ENCODE measurements around the gene OSBPL8.

Gene OSBPL8

GRCh38 chr12:76554405-76555230, 5.0 kb downstream of the OSBPL8 start:
- no peak overlapping the region for H3K9ac ChIP-seq (ENCODE audit: low read length)
- no peak overlapping the region for H3K4me3 ChIP-seq (ENCODE audit: low read length)
- no peaks in the 10 kb centered on the region for H3K27me3 ChIP-seq (replicated peaks; ENCODE audit: control insufficient read depth, insufficient read depth, low read length)
- peaks cover 44% of the 10 kb centered on the region for H3K4me1 ChIP-seq (ENCODE audit: control insufficient read depth, insufficient read depth, low read length)
- peak; percentile 56 for DNase-seq (ENCODE audit: low read depth)
- H3K9me3 ChIP-seq (ENCODE audit: control insufficient read depth, low read length) = no peaks in the 10 kb centered on the region
- no peaks in the 10 kb centered on the region for H3K36me3 ChIP-seq (ENCODE audit: control insufficient read depth, insufficient read depth, low read length, severe bottlenecking)

GRCh38 chr12:76552343-76552938, 7.1 kb downstream of the OSBPL8 start:
- Histone ChIP-seq H3K4me3 (ENCODE audit: low read length) (no peak overlapping the region), H3K27me3 (replicated peaks; ENCODE audit: control insufficient read depth, insufficient read depth, low read length) (no peaks in the 10 kb centered on the region), H3K4me1 (ENCODE audit: control insufficient read depth, insufficient read depth, low read length) (peaks cover 53% of the 10 kb centered on the region), H3K9ac (ENCODE audit: low read length) (no peak overlapping the region), H3K36me3 (ENCODE audit: control insufficient read depth, insufficient read depth, low read length, severe bottlenecking) (no peaks in the 10 kb centered on the region), H3K9me3 (ENCODE audit: control insufficient read depth, low read length) (no peaks in the 10 kb centered on the region)
- DNase-seq (ENCODE audit: low read depth) = no peak

GRCh38 chr12:76551482-76551888, 8.1 kb downstream of the OSBPL8 start:
- Histone ChIP-seq H3K27me3 (replicated peaks; ENCODE audit: control insufficient read depth, insufficient read depth, low read length) (no peaks in the 10 kb centered on the region), H3K9ac (ENCODE audit: low read length) (no peak overlapping the region), H3K4me3 (ENCODE audit: low read length) (no peak overlapping the region), H3K9me3 (ENCODE audit: control insufficient read depth, low read length) (no peaks in the 10 kb centered on the region), H3K36me3 (ENCODE audit: control insufficient read depth, insufficient read depth, low read length, severe bottlenecking) (no peaks in the 10 kb centered on the region), H3K4me1 (ENCODE audit: control insufficient read depth, insufficient read depth, low read length) (peaks cover 53% of the 10 kb centered on the region)
- no peak for DNase-seq (ENCODE audit: low read depth)

GRCh38 chr12:76549131-76549530, 10.4 kb downstream of the OSBPL8 start:
- Histone ChIP-seq H3K9ac (ENCODE audit: low read length) (no peak overlapping the region), H3K36me3 (ENCODE audit: control insufficient read depth, insufficient read depth, low read length, severe bottlenecking) (no peaks in the 10 kb centered on the region), H3K4me1 (ENCODE audit: control insufficient read depth, insufficient read depth, low read length) (peaks cover 36% of the 10 kb centered on the region), H3K4me3 (ENCODE audit: low read length) (no peak overlapping the region), H3K27me3 (replicated peaks; ENCODE audit: control insufficient read depth, insufficient read depth, low read length) (no peaks in the 10 kb centered on the region), H3K9me3 (ENCODE audit: control insufficient read depth, low read length) (no peaks in the 10 kb centered on the region)
- DNase-seq (ENCODE audit: low read depth) = no peak

- no peak overlapping the region for H3K9ac ChIP-seq (ENCODE audit: low read length)
- no peaks in the 10 kb centered on the region for H3K9me3 ChIP-seq (ENCODE audit: control insufficient read depth, low read length)
- H3K4me3 ChIP-seq (ENCODE audit: low read length) = no peak overlapping the region
- no peaks in the 10 kb centered on the region for H3K27me3 ChIP-seq (replicated peaks; ENCODE audit: control insufficient read depth, insufficient read depth, low read length)
- H3K4me1 ChIP-seq (ENCODE audit: control insufficient read depth, insufficient read depth, low read length) = peaks cover 36% of the 10 kb centered on the region
- no peak for DNase-seq (ENCODE audit: low read depth)
- H3K36me3 ChIP-seq (ENCODE audit: control insufficient read depth, insufficient read depth, low read length, severe bottlenecking) = no peaks in the 10 kb centered on the region
Measured at GRCh38 chr12:76548222-76548837, 11.2 kb downstream of the OSBPL8 start.

- Histone ChIP-seq H3K36me3 (ENCODE audit: control insufficient read depth, insufficient read depth, low read length, severe bottlenecking) (no peaks in the 10 kb centered on the region), H3K9me3 (ENCODE audit: control insufficient read depth, low read length) (no peaks in the 10 kb centered on the region), H3K27me3 (replicated peaks; ENCODE audit: control insufficient read depth, insufficient read depth, low read length) (no peaks in the 10 kb centered on the region), H3K4me3 (ENCODE audit: low read length) (peak overlapping the region; percentile 23), H3K4me1 (ENCODE audit: control insufficient read depth, insufficient read depth, low read length) (peaks cover 32% of the 10 kb centered on the region), H3K9ac (ENCODE audit: low read length) (no peak overlapping the region)
- DNase-seq (ENCODE audit: low read depth) = no peak
Measured at GRCh38 chr12:76547526-76547925, 12.0 kb downstream of the OSBPL8 start.

GRCh38 chr12:76546889-76547288, 12.7 kb downstream of the OSBPL8 start:
- Histone ChIP-seq H3K4me3 (ENCODE audit: low read length) (no peak overlapping the region), H3K27me3 (replicated peaks; ENCODE audit: control insufficient read depth, insufficient read depth, low read length) (no peaks in the 10 kb centered on the region), H3K9ac (ENCODE audit: low read length) (no peak overlapping the region), H3K4me1 (ENCODE audit: control insufficient read depth, insufficient read depth, low read length) (peaks cover 29% of the 10 kb centered on the region), H3K36me3 (ENCODE audit: control insufficient read depth, insufficient read depth, low read length, severe bottlenecking) (no peaks in the 10 kb centered on the region), H3K9me3 (ENCODE audit: control insufficient read depth, low read length) (no peaks in the 10 kb centered on the region)
- no peak for DNase-seq (ENCODE audit: low read depth)

- H3K36me3 ChIP-seq (ENCODE audit: control insufficient read depth, insufficient read depth, low read length, severe bottlenecking) = no peaks in the 10 kb centered on the region
- no peak overlapping the region for H3K9ac ChIP-seq (ENCODE audit: low read length)
- no peaks in the 10 kb centered on the region for H3K9me3 ChIP-seq (ENCODE audit: control insufficient read depth, low read length)
- H3K4me1 ChIP-seq (ENCODE audit: control insufficient read depth, insufficient read depth, low read length) = peaks cover 29% of the 10 kb centered on the region
- no peak overlapping the region for H3K4me3 ChIP-seq (ENCODE audit: low read length)
- no peaks in the 10 kb centered on the region for H3K27me3 ChIP-seq (replicated peaks; ENCODE audit: control insufficient read depth, insufficient read depth, low read length)
- DNase-seq (ENCODE audit: low read depth) = no peak
Measured at GRCh38 chr12:76545486-76545885, 14.1 kb downstream of the OSBPL8 start.

- no peak overlapping the region for H3K9ac ChIP-seq (ENCODE audit: low read length)
- DNase-seq (ENCODE audit: low read depth) = no peak
- H3K36me3 ChIP-seq (ENCODE audit: control insufficient read depth, insufficient read depth, low read length, severe bottlenecking) = no peaks in the 10 kb centered on the region
- H3K9me3 ChIP-seq (ENCODE audit: control insufficient read depth, low read length) = no peaks in the 10 kb centered on the region
- H3K4me1 ChIP-seq (ENCODE audit: control insufficient read depth, insufficient read depth, low read length) = peaks cover 32% of the 10 kb centered on the region
- no peaks in the 10 kb centered on the region for H3K27me3 ChIP-seq (replicated peaks; ENCODE audit: control insufficient read depth, insufficient read depth, low read length)
- no peak overlapping the region for H3K4me3 ChIP-seq (ENCODE audit: low read length)
Measured at GRCh38 chr12:76544601-76545261, 14.8 kb downstream of the OSBPL8 start.

GRCh38 chr12:76543813-76544347, 15.7 kb downstream of the OSBPL8 start:
- Histone ChIP-seq H3K9me3 (ENCODE audit: control insufficient read depth, low read length) (no peaks in the 10 kb centered on the region), H3K4me3 (ENCODE audit: low read length) (no peak overlapping the region), H3K9ac (ENCODE audit: low read length) (no peak overlapping the region), H3K36me3 (ENCODE audit: control insufficient read depth, insufficient read depth, low read length, severe bottlenecking) (no peaks in the 10 kb centered on the region), H3K27me3 (replicated peaks; ENCODE audit: control insufficient read depth, insufficient read depth, low read length) (no peaks in the 10 kb centered on the region), H3K4me1 (ENCODE audit: control insufficient read depth, insufficient read depth, low read length) (peaks cover 28% of the 10 kb centered on the region)
- DNase-seq (ENCODE audit: low read depth) = no peak

GRCh38 chr12:76542908-76543307, 16.7 kb downstream of the OSBPL8 start:
- Histone ChIP-seq H3K9ac (ENCODE audit: low read length) (no peak overlapping the region), H3K4me1 (ENCODE audit: control insufficient read depth, insufficient read depth, low read length) (peaks cover 18% of the 10 kb centered on the region), H3K9me3 (ENCODE audit: control insufficient read depth, low read length) (no peaks in the 10 kb centered on the region), H3K4me3 (ENCODE audit: low read length) (no peak overlapping the region), H3K27me3 (replicated peaks; ENCODE audit: control insufficient read depth, insufficient read depth, low read length) (no peaks in the 10 kb centered on the region), H3K36me3 (ENCODE audit: control insufficient read depth, insufficient read depth, low read length, severe bottlenecking) (no peaks in the 10 kb centered on the region)
- DNase-seq (ENCODE audit: low read depth) = no peak

Measured in adipocyte (in vitro differentiated cells).